ENCODE data around the gene BRSK2.

BRSK2 gene

GRCh38 chr11:1454576-1454975, 64.8 kb downstream of the BRSK2 start:
- POLR2A ChIA-PET = no interaction called here
- no peak for DNase-seq (ENCODE audit: extremely low spot score)
- no peak for TF ChIP-seq BHLHE40 (IDR thresholded peaks at IDR 0.05; ENCODE audit: borderline replicate concordance)
- no peak for TF ChIP-seq ZNF384 (IDR thresholded peaks at IDR 0.05)
- TF ChIP-seq FOXK2 (IDR thresholded peaks at IDR 0.05) = no peak
- TF ChIP-seq L3MBTL2 (conservative IDR thresholded peaks at IDR 0.05) = no peak
- no peak for TF ChIP-seq NFRKB (IDR thresholded peaks at IDR 0.05)
- TF ChIP-seq HDGF (IDR thresholded peaks at IDR 0.05; ENCODE audit: borderline replicate concordance) = no peak
- no peak for TF ChIP-seq PKNOX1 (IDR thresholded peaks at IDR 0.05)
- TF ChIP-seq ELF4 (IDR thresholded peaks at IDR 0.05) = no peak
- no peak for TF ChIP-seq LEF1 (IDR thresholded peaks at IDR 0.05; ENCODE audit: borderline replicate concordance)
- TF ChIP-seq SP1 (IDR thresholded peaks at IDR 0.05) = no peak
- no peak for TF ChIP-seq CTBP1 (IDR thresholded peaks at IDR 0.05; ENCODE audit: borderline replicate concordance)
- CTCF ChIA-PET = no interaction called here

- DNase-seq (ENCODE audit: extremely low spot score) = no peak
- ChIA-PET CTCF (no interaction called here), POLR2A (no interaction called here)
- TF ChIP-seq L3MBTL2 (conservative IDR thresholded peaks at IDR 0.05) = no peak
- no peak for TF ChIP-seq CTBP1 (IDR thresholded peaks at IDR 0.05; ENCODE audit: borderline replicate concordance)
- no peak for TF ChIP-seq ARNT (IDR thresholded peaks at IDR 0.05)
- no peak for TF ChIP-seq FOXA1 (IDR thresholded peaks at IDR 0.05)
- TF ChIP-seq SUZ12 (IDR thresholded peaks at IDR 0.05) = no peak
- no peak for TF ChIP-seq TARDBP (IDR thresholded peaks at IDR 0.05)
- no peak for TF ChIP-seq SP1 (IDR thresholded peaks at IDR 0.05)
- no peak for TF ChIP-seq ZNF384 (IDR thresholded peaks at IDR 0.05)
- TF ChIP-seq HDGF (IDR thresholded peaks at IDR 0.05; ENCODE audit: borderline replicate concordance) = no peak
- TF ChIP-seq BHLHE40 (IDR thresholded peaks at IDR 0.05; ENCODE audit: borderline replicate concordance) = no peak
- no peak for TF ChIP-seq NFRKB (IDR thresholded peaks at IDR 0.05)
- no peak for TF ChIP-seq LEF1 (IDR thresholded peaks at IDR 0.05; ENCODE audit: borderline replicate concordance)
- TF ChIP-seq PKNOX1 (IDR thresholded peaks at IDR 0.05) = no peak
- TF ChIP-seq ELF4 (IDR thresholded peaks at IDR 0.05) = no peak
- TF ChIP-seq FOXK2 (IDR thresholded peaks at IDR 0.05) = no peak
- no peak for TF ChIP-seq FOXM1 (IDR thresholded peaks at IDR 0.05; ENCODE audit: borderline replicate concordance)
Observed at GRCh38 chr11:1455032-1455762, 65.5 kb downstream of the BRSK2 start.

GRCh38 chr11:1455763-1456060, 66.0 kb downstream of the BRSK2 start:
- ChIA-PET CTCF (no interaction called here), POLR2A (no interaction called here)
- no peak for DNase-seq (ENCODE audit: extremely low spot score)
- no peak for TF ChIP-seq BHLHE40 (IDR thresholded peaks at IDR 0.05; ENCODE audit: borderline replicate concordance)
- no peak for TF ChIP-seq NFRKB (IDR thresholded peaks at IDR 0.05)
- no peak for TF ChIP-seq HDGF (IDR thresholded peaks at IDR 0.05; ENCODE audit: borderline replicate concordance)
- TF ChIP-seq TARDBP (IDR thresholded peaks at IDR 0.05) = no peak
- TF ChIP-seq ARNT (IDR thresholded peaks at IDR 0.05) = no peak
- TF ChIP-seq ELF4 (IDR thresholded peaks at IDR 0.05) = no peak
- TF ChIP-seq FOXK2 (IDR thresholded peaks at IDR 0.05) = no peak

- TF ChIP-seq ARNT (IDR thresholded peaks at IDR 0.05) (no peak), FOXA1 (IDR thresholded peaks at IDR 0.05) (no peak), SP1 (IDR thresholded peaks at IDR 0.05) (no peak), BHLHE40 (IDR thresholded peaks at IDR 0.05; ENCODE audit: borderline replicate concordance) (no peak), PKNOX1 (IDR thresholded peaks at IDR 0.05) (no peak), ELF4 (IDR thresholded peaks at IDR 0.05) (no peak), LEF1 (IDR thresholded peaks at IDR 0.05; ENCODE audit: borderline replicate concordance) (no peak), L3MBTL2 (conservative IDR thresholded peaks at IDR 0.05) (no peak), HDGF (IDR thresholded peaks at IDR 0.05; ENCODE audit: borderline replicate concordance) (no peak), FOXK2 (IDR thresholded peaks at IDR 0.05) (no peak), CTBP1 (IDR thresholded peaks at IDR 0.05; ENCODE audit: borderline replicate concordance) (no peak), SUZ12 (IDR thresholded peaks at IDR 0.05) (no peak), NFRKB (IDR thresholded peaks at IDR 0.05) (no peak), TARDBP (IDR thresholded peaks at IDR 0.05) (no peak), FOXM1 (IDR thresholded peaks at IDR 0.05; ENCODE audit: borderline replicate concordance) (no peak), ZNF384 (IDR thresholded peaks at IDR 0.05) (no peak)
- CTCF ChIA-PET = no interaction called here
- no peak for DNase-seq (ENCODE audit: extremely low spot score)
- POLR2A ChIA-PET = no interaction called here
Observed at GRCh38 chr11:1456176-1456575, 66.4 kb downstream of the BRSK2 start.

- DNase-seq (ENCODE audit: extremely low spot score) = no peak
- ChIA-PET CTCF (no interaction called here), POLR2A (no interaction called here)
- TF ChIP-seq FOXM1 (IDR thresholded peaks at IDR 0.05; ENCODE audit: borderline replicate concordance) = no peak
- TF ChIP-seq PKNOX1 (IDR thresholded peaks at IDR 0.05) = no peak
- TF ChIP-seq TARDBP (IDR thresholded peaks at IDR 0.05) = no peak
- no peak for TF ChIP-seq ZNF384 (IDR thresholded peaks at IDR 0.05)
- TF ChIP-seq L3MBTL2 (conservative IDR thresholded peaks at IDR 0.05) = no peak
Observed at GRCh38 chr11:1456596-1457325, 67.0 kb downstream of the BRSK2 start.
